HepG2 (cell line): ENCODE data around the gene MCOLN1. TPM values are rescaled to one million over a fixed set of nuclear protein-coding genes. Genes with fewer than 3 reads are reported as not detected.

Experiments used
- ATAC-seq: fragments of 200-7000 bp; cut with Tn5 transposase; 3 replicates; pipeline ENCODE4 v1.9.1; 2020; ENCODE audit warnings: mild to moderate bottlenecking, moderate library complexity
- BruUV-seq: library from RNA; stranded (reverse); fragments of 400-500 nt; replicated peaks from 2 replicates; lab custom pipeline; 2021; lab: Mats Ljungman, UMichigan
- CTCF ChIA-PET: fragments of 300-600 bp; formaldehyde crosslinking; extraction: SDS; loops from one replicate; lab custom pipeline; 2021; ENCODE audit warnings: low total read pairs, inconsistent platforms, low intra/inter-chr PET ratio; lab: Yijun Ruan, JAX
- POLR2A ChIA-PET: fragments of 350-600 bp; sonication (Branson Sonifier 250); formaldehyde crosslinking; loops from one replicate; lab custom pipeline; 2020; ENCODE audit warnings: antibody characterized with exemption, inconsistent platforms; lab: Yijun Ruan, JAX
- DNase-seq: peaks from one replicate; pipeline ENCODE4 v3.0.0-alpha.2; 2015; ENCODE audit warnings: low spot score
- FAIRE-seq: peaks from 3 replicates; lab custom pipeline; 2011; peaks lifted over from hg19 to GRCh38; lab: Jason Lieb, UNC
- H2AFZ ChIP-seq: one replicate; pipeline ENCODE4 v1.6.1; 2011; ENCODE audit warnings: low read length, inconsistent platforms
- H3K27ac ChIP-seq: fragments of 300-600 bp; 3 replicates; pipeline ENCODE4 v1.8.0; 2011; ENCODE audit warnings: mixed run types, mild to moderate bottlenecking, mixed read lengths, low read length, inconsistent platforms; ENCODE audit not compliant: insufficient read depth; ENCODE audit errors: extremely low read length
- H3K27me3 ChIP-seq, 2 experiments: fragments of 200-600 bp in 1 of 2; 2 replicates in 1 of 2; 3 replicates in 1 of 2; pipeline versions ENCODE4 v1.6.0 to v1.8.0; 2011; ENCODE audit warnings: low read length in 2 of 2, mild to moderate bottlenecking in 2 of 2, moderate library complexity in 2 of 2, inconsistent platforms in 1 of 2; ENCODE audit not compliant: insufficient read depth in 2 of 2, control insufficient read depth in 1 of 2
- H3K36me3 ChIP-seq, 2 experiments: fragments of 200-600 bp in 1 of 2; replicated peaks in 1 of 2; 2 replicates in 1 of 2; 3 replicates in 1 of 2; pipeline versions ENCODE4 v1.5.1 to v1.8.0; 2011; ENCODE audit warnings: low read length in 2 of 2, inconsistent platforms in 1 of 2; ENCODE audit not compliant: insufficient read depth in 2 of 2, control insufficient read depth in 1 of 2
- H3K4me1 ChIP-seq: 2 replicates; pipeline ENCODE4 v1.5.1; 2012; ENCODE audit warnings: low read length, inconsistent platforms; ENCODE audit not compliant: insufficient read depth
- H3K4me2 ChIP-seq: 2 replicates; pipeline ENCODE4 v1.6.0; 2011; ENCODE audit warnings: low read depth, low read length, inconsistent platforms
- H3K4me3 ChIP-seq, 3 experiments: fragments of 200-600 bp in 1 of 3; sonication (generic), shearing (Covaris generic) in 1 of 3; replicated peaks in 1 of 3; 2 replicates each; pipeline ENCODE4 v1.5.1; 2011 to 2016; ENCODE audit warnings: low read length in 3 of 3, inconsistent platforms in 2 of 3, low read depth in 2 of 3, mild to moderate bottlenecking in 2 of 3, control low read depth in 1 of 3, mixed read lengths in 1 of 3; ENCODE audit not compliant: insufficient read depth in 1 of 3
- H3K79me2 ChIP-seq: one replicate; pipeline ENCODE4 v1.6.1; 2011; ENCODE audit warnings: low read length, inconsistent platforms; ENCODE audit not compliant: insufficient read depth
- H3K9ac ChIP-seq: 2 replicates; pipeline ENCODE4 v1.6.0; 2011; ENCODE audit warnings: mild to moderate bottlenecking, low read depth, low read length, inconsistent platforms; ENCODE audit not compliant: insufficient read depth
- H3K9me3 ChIP-seq: 2 replicates; pipeline ENCODE4 v1.5.1; 2012; ENCODE audit warnings: mild to moderate bottlenecking, low read length
- H4K20me1 ChIP-seq: 2 replicates; pipeline ENCODE4 v1.6.0; 2011; ENCODE audit warnings: inconsistent platforms, mild to moderate bottlenecking, low read length, moderate library complexity; ENCODE audit not compliant: insufficient read depth
- DPF2 ChIP-seq: sonication (generic); formaldehyde crosslinking; IDR thresholded peaks from 2 replicates; pipeline ENCODE4 v1.4.0; 2020; ENCODE audit warnings: mild to moderate bottlenecking, low read depth, missing genetic modification reagents, borderline replicate concordance
- DR1 ChIP-seq: sonication (generic); formaldehyde crosslinking; IDR thresholded peaks from 2 replicates; pipeline ENCODE4 v1.8.0; 2021; ENCODE audit warnings: mild to moderate bottlenecking, missing genetic modification reagents, inconsistent platforms
- GZF1 ChIP-seq: sonication (generic); formaldehyde crosslinking; IDR thresholded peaks from 2 replicates; pipeline ENCODE4 v1.5.1; 2020; ENCODE audit warnings: mild to moderate bottlenecking, missing genetic modification reagents
- HOXA9 ChIP-seq: sonication (generic); formaldehyde crosslinking; IDR thresholded peaks from 2 replicates; pipeline ENCODE4 v1.8.1; 2022; ENCODE audit warnings: missing genetic modification reagents, mild to moderate bottlenecking, moderate library complexity, borderline replicate concordance
- MED8 ChIP-seq: sonication (generic); formaldehyde crosslinking; IDR thresholded peaks from 2 replicates; pipeline ENCODE4 v1.8.1; 2023; ENCODE audit warnings: mild to moderate bottlenecking, missing genetic modification reagents; ENCODE audit not compliant: insufficient replicate concordance
- NFE2 ChIP-seq: sonication (generic); formaldehyde crosslinking; IDR thresholded peaks from 2 replicates; pipeline ENCODE4 v1.4.0; 2020; ENCODE audit warnings: missing genetic modification reagents
- ZSCAN29 ChIP-seq: sonication (generic); formaldehyde crosslinking; conservative IDR thresholded peaks from 2 replicates; pipeline ENCODE4 v1.4.0; 2020; ENCODE audit warnings: mild to moderate bottlenecking, missing genetic modification reagents
- WGBS: methylation state at CpG from one replicate; pipeline ENCODE4 v1.1.6; 2017; ENCODE audit warnings: low lambda C conversion rate; 5-methylcytosine and 5-hydroxymethylcytosine counted together
- in situ Hi-C: cut with HindIII; loops from 2 replicates; pipeline ENCODE4 v1.10.0; 2017; ENCODE audit warnings: low pct_unique_long_range_greater_than_20kb; ENCODE audit not compliant: extremely low pct_ligation_motif_present
- intact Hi-C: fragments of 100-400 bp; cut with micrococcal nuclease; formaldehyde crosslinking; loops from one replicate; pipeline ENCODE4 v1.10.0; 2022; ENCODE audit not compliant: unreplicated experiment
- polyA plus RNA-seq, 8 experiments: library from polyadenylated mRNA; depleted of rRNA in 3 of 8; stranded (reverse) in 7 of 8; unstranded in 1 of 8; fragments of >200 nt; fragmentation: Illumina TruSeq in 4 of 8; extraction: Trizol in 4 of 8; gene quantifications; 2 replicates each; pipeline versions ENCODE4 v1.2.1 to v1.2.3, GENCODE V29; 2011 to 2016; ENCODE audit warnings: low read depth in 4 of 8, missing spikeins in 1 of 8, mixed read lengths in 1 of 8; ENCODE audit not compliant: insufficient read depth in 1 of 8
- total RNA-seq, 5 experiments: library from RNA; depleted of rRNA; stranded (reverse); fragments of >200 nt; fragmentation: Illumina TruSeq; extraction: Trizol; gene quantifications; 2 replicates each; pipeline ENCODE4 v1.2.3, GENCODE V29; 2016; ENCODE audit warnings: low read depth in 1 of 5
- TF ChIP-seq, protein P1 (sequence below): sonication (generic); formaldehyde crosslinking; IDR thresholded peaks from 2 replicates; pipeline ENCODE4 v1.4.0; 2020; ENCODE audit warnings: missing genetic modification reagents
- TF ChIP-seq, protein P2 (sequence below): IDR thresholded peaks from 2 replicates; pipeline ENCODE4 v1.6.1; 2012; ENCODE audit warnings: low read depth, low read length, improper control_type of control experiment
- TF ChIP-seq, protein P3 (sequence below): sonication (generic); formaldehyde crosslinking; IDR thresholded peaks from 2 replicates; pipeline ENCODE4 v1.5.0; 2020; ENCODE audit warnings: mild to moderate bottlenecking, low read depth, missing genetic modification reagents, borderline replicate concordance
- TF ChIP-seq, protein P4 (sequence below): sonication (generic); formaldehyde crosslinking; IDR thresholded peaks from 2 replicates; pipeline ENCODE4 v1.5.0; 2020; ENCODE audit warnings: missing genetic modification reagents

MCOLN1 gene
- total and polyA plus RNA-seq, 2 of the 13 experiments (the other 11 are each of a cell fraction or from before 2014, with no cell fraction given): 3.4 to 15.7 TPM

DNA sequence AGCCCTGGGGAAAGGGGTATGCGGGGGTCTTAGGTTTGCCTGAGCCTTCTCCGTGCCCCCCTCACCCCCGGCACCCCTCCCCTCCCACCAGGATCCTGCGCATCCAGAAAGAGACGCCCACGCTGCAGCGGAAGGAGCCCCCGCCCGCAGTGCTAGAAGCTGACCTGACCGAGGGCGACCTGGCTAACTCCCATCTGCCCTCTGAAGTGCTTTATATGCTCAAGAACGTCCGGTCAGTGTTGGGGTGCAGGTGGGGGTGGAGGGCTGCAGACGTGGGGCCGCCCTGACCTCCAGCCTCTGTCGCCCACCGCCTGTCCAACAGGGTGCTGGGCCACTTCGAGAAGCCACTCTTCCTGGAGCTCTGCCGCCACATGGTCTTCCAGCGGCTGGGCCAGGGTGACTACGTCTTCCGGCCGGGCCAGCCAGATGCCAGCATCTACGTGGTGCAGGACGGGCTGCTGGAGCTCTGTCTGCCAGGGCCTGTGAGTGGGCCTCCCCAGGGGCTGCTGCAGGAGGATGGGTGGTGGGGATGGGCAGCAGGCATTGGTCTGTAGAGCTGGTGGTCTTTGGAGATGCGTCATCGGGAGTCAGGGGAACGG is 17.5 kb downstream of the MCOLN1 start (continued):
- no peak for TF ChIP-seq DR1 (CRISPR knock-in tag)
- TF ChIP-seq, protein P1, sequence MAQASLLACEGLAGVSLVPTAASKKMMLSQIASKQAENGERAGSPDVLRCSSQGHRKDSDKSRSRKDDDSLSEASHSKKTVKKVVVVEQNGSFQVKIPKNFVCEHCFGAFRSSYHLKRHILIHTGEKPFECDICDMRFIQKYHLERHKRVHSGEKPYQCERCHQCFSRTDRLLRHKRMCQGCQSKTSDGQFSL: no peak
- TF ChIP-seq, all 625 proteins: peak for 0

DNA sequence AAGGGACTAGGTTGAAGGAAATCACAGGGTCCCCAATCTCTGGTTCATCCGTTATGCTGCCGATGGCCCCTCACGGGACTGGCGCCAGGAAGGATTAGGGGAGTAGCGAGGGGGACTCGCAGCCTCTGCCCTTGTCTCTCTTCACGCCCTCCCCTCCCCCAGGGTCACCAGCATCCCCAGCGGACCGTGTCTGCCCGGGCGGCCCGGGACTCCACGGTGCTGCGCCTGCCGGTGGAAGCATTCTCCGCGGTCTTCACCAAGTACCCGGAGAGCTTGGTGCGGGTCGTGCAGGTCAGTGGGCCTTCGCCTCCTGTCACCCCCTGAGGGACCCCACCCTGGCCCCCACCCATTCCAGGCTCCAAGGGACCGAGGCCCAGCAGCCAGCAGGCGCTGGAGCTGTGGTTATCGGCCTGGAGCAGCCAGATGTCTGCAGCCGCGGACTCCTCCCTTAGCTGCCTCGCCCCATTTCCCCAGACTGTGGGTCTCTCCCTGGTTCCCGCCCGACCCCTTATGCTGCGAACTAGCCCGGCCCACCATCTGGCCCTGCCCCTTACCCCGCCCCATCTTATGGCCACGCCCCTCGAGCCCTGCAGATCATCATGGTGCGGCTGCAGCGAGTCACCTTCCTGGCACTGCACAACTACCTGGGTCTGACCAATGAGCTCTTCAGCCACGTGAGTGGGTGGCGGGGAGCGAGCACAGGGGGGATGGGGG is 18.5 kb downstream of the MCOLN1 start:
- Histone ChIP-seq H3K9me3 (no peaks in the 10 kb centered on the region), H3K27me3 (no peaks in the 10 kb centered on the region), H4K20me1 (no peaks in the 10 kb centered on the region), H3K4me3 (no peak overlapping the region), H3K4me1 (peaks cover under 1% of the 10 kb centered on the region; the same call in 1 of the 2 replicates), H3K27ac (no peak overlapping the region), H3K36me3 (peaks cover 1 to 8% of the 10 kb centered on the region in 2 experiments; a peak in 4 of 5 replicates), H3K4me2 (no peak overlapping the region), H3K9ac (no peak overlapping the region), H2AFZ (no peak overlapping the region), H3K79me2 (no peaks in the 10 kb centered on the region)
- no peak for DNase-seq
- ChIA-PET POLR2A (no interaction called here), CTCF (no interaction called here)
- FAIRE-seq: no peak
- in situ Hi-C loops (no loop called here), intact Hi-C loops (no loop called here)
- TF ChIP-seq ZSCAN29 (CRISPR knock-in tag): no peak
- TF ChIP-seq GZF1: no peak
- TF ChIP-seq, protein P2, sequence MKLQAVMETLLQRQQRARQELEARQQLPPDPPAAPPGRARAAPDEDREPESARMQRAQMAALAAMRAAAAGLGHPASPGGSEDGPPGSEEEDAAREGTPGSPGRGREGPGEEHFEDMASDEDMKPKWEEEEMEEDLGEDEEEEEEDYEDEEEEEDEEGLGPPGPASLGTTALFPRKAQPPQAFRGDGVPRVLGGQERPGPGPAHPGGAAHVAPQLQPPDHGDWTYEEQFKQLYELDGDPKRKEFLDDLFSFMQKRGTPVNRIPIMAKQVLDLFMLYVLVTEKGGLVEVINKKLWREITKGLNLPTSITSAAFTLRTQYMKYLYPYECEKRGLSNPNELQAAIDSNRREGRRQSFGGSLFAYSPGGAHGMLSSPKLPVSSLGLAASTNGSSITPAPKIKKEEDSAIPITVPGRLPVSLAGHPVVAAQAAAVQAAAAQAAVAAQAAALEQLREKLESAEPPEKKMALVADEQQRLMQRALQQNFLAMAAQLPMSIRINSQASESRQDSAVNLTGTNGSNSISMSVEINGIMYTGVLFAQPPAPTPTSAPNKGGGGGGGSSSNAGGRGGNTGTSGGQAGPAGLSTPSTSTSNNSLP: no peak
- TF ChIP-seq MED8 (CRISPR knock-in tag): no peak
- no peak for TF ChIP-seq HOXA9 (CRISPR knock-in tag)
- TF ChIP-seq, protein P3, sequence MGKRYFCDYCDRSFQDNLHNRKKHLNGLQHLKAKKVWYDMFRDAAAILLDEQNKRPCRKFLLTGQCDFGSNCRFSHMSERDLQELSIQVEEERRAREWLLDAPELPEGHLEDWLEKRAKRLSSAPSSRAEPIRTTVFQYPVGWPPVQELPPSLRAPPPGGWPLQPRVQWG (CRISPR knock-in tag): no peak
- TF ChIP-seq NFE2 (CRISPR knock-in tag): no peak
- TF ChIP-seq, protein P4, sequence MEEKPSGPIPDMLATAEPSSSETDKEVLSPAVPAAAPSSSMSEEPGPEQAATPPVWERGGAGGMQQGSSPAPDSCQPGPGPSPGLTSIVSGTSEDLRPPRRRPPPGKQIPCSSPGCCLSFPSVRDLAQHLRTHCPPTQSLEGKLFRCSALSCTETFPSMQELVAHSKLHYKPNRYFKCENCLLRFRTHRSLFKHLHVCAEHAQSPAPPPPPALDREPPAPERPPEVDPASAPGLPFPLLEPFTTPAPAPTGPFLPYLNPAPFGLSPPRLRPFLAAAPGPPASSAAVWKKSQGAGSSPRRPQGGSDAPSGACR: no peak
- TF ChIP-seq DPF2 (CRISPR knock-in tag): no peak
- BruUV-seq: no TSS peak
- WGBS: 95% methylated on average over 16 of the region's 39 CpGs
- ATAC-seq: no peak; the same call in 1 of the 3 replicates
